Glomerular visceral epithelial cell (primary cell): ENCODE results near the gene REC114.
A peak's percentile ranks its signal among the peaks of the same experiment; 100 is the strongest.
"Not testable (repeated sequence)": the region's sequence is repeated elsewhere in the genome, so short reads cannot be mapped to it uniquely, and the experiment has no call there.

ENCODE experiments used
- DNase-seq: peaks from one replicate; pipeline ENCODE4 v3.0.0-alpha.2; 2016; ENCODE audit errors: extremely low spot score

REC114 gene

GRCh38 chr15:73575636-73576247 is 132.8 kb downstream of the REC114 start:
- DNase-seq, result peak; percentile 29

GRCh38 chr15:73577593-73577992 is 134.6 kb downstream of the REC114 start:
- not testable (repeated sequence) for DNase-seq

- no peak for DNase-seq
Measured at GRCh38 chr15:73578026-73578425, 135.1 kb downstream of the REC114 start.

- DNase-seq, result no peak
Measured at GRCh38 chr15:73582851-73583379, 140.0 kb downstream of the REC114 start.

GRCh38 chr15:73583544-73583943 is 140.6 kb downstream of the REC114 start:
- DNase-seq, result no peak

GRCh38 chr15:73584699-73585420 is 141.9 kb downstream of the REC114 start:
- no peak for DNase-seq

- DNase-seq, result no peak
Measured at GRCh38 chr15:73585871-73586654, 143.1 kb downstream of the REC114 start.

- DNase-seq, result no peak
Measured at GRCh38 chr15:73589766-73590165, 146.8 kb downstream of the REC114 start.

GRCh38 chr15:73590263-73590662 is 147.3 kb downstream of the REC114 start:
- DNase-seq, result no peak

- no peak for DNase-seq
Measured at GRCh38 chr15:73593304-73594074, 150.5 kb downstream of the REC114 start.

- no peak for DNase-seq
Measured at GRCh38 chr15:73594109-73594508, 151.1 kb downstream of the REC114 start.

GRCh38 chr15:73596174-73596573 is 153.2 kb downstream of the REC114 start:
- no peak for DNase-seq

GRCh38 chr15:73597036-73597638 is 154.2 kb downstream of the REC114 start:
- DNase-seq, result no peak

- DNase-seq, result no peak
Measured at GRCh38 chr15:73598530-73599160, 155.7 kb downstream of the REC114 start.

GRCh38 chr15:73599934-73600333 is 157.0 kb downstream of the REC114 start:
- DNase-seq, result peak; percentile 50

GRCh38 chr15:73600413-73601335 is 157.7 kb downstream of the REC114 start:
- DNase-seq, result no peak

GRCh38 chr15:73601451-73602445 is 158.8 kb downstream of the REC114 start:
- DNase-seq, result no peak

GRCh38 chr15:73602446-73602843 is 159.5 kb downstream of the REC114 start:
- DNase-seq, result no peak
